ENCODE data around the gene ODAD2.
A peak's percentile ranks its signal among the peaks of the same experiment; 100 is the strongest.

Gene ODAD2

DNA sequence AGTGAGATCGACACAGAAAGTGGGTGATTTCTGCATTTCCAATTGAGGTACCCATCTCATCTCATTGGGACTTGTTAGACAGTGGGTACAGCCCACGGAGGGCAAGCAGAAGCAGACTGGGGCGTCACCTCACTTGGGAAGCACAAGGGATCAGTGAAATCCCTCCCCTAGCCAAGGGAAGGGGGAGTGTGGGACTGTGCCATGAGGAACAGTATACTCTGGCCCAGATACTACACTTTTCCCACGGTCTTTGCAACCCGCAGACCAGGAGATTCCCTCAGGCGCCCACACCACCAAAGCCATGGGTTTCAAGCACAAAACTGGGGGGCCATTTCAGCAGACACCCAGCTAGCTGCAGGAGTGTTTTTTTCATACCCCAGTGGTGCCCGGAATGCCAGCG lies 99.8 kb downstream of the ODAD2 start:
- H3K4ac ChIP-seq (ENCODE audit: low read depth, low read length): no peak overlapping the region
- H3K27ac ChIP-seq (ENCODE audit: low read depth, low read length): no peak overlapping the region
- no peaks in the 10 kb centered on the region for H3K4me1 ChIP-seq (ENCODE audit: control insufficient read depth, low read depth, low read length)
- no peak overlapping the region for H2BK15ac ChIP-seq (replicated peaks; ENCODE audit: low read depth)
- no peak overlapping the region for H4K8ac ChIP-seq (ENCODE audit: low read depth, low read length)
- no peaks in the 10 kb centered on the region for H3K79me1 ChIP-seq (ENCODE audit: low read length)
- no peak overlapping the region for H2BK5ac ChIP-seq (ENCODE audit: low read length)
- H3K27me3 ChIP-seq (ENCODE audit: insufficient read depth, low read length, poor library complexity): no peaks in the 10 kb centered on the region
- H3K4me2 ChIP-seq (ENCODE audit: low read length): no peak overlapping the region
- H4K5ac ChIP-seq (ENCODE audit: low read length): no peak overlapping the region
- H3K4me3 ChIP-seq (ENCODE audit: low read length): no peak overlapping the region
- no peak overlapping the region for H3K56ac ChIP-seq (ENCODE audit: low read length)
- H3K23ac ChIP-seq (ENCODE audit: low read length): no peak overlapping the region
- H2BK120ac ChIP-seq (ENCODE audit: low read depth, low read length): no peak overlapping the region
- no peak overlapping the region for H3K18ac ChIP-seq (ENCODE audit: low read length)
- no peak for DNase-seq
- no CpG with 5 or more reads among the region's 8 CpGs for WGBS (ENCODE audit: extremely low coverage, insufficient coverage, low lambda C conversion rate)
- H3K36me3 ChIP-seq (ENCODE audit: control insufficient read depth, insufficient read depth, low read length): no peaks in the 10 kb centered on the region
- no peak overlapping the region for H3K9ac ChIP-seq (ENCODE audit: low read length)
- no peak overlapping the region for H2AK5ac ChIP-seq (ENCODE audit: low read length)
- no peaks in the 10 kb centered on the region for H3K79me2 ChIP-seq (ENCODE audit: control insufficient read depth, insufficient read depth, low read length)

DNA sequence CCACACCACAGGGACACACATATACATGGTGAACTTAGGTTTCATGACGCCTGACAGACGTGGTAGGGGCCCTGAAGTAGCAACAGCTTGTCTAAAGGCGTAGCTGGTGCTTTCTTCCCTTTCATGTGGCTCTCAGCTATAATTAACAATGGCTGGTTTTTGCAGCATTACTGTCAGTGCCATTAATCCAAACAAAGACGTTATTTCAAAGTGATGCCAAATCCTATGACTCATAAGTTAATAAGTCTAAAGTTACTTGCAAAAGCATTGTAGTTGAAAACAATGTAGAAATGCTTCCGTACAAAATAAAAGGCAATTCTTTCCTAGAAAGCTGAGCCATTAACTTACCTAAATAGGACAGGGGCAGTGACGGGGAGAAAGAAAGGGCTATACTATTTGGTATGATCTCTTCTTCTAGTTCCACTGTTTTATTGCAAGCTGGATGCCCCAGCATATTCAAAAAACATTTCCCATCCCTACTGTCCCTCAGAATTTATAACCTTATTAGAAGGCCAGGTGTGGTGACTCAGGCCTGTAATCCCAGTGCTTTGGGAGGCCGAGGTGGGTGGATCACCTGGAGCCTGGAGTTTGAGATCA lies 105.4 kb downstream of the ODAD2 start:
- H3K4me3 ChIP-seq (ENCODE audit: low read length): no peak overlapping the region
- WGBS (ENCODE audit: extremely low coverage, insufficient coverage, low lambda C conversion rate): no CpG with 5 or more reads among the region's 7 CpGs
- no peak overlapping the region for H3K27ac ChIP-seq (ENCODE audit: low read depth, low read length)
- H2BK120ac ChIP-seq (ENCODE audit: low read depth, low read length): no peak overlapping the region
- no peak overlapping the region for H3K4me2 ChIP-seq (ENCODE audit: low read length)
- no peaks in the 10 kb centered on the region for H3K27me3 ChIP-seq (ENCODE audit: insufficient read depth, low read length, poor library complexity)
- no peaks in the 10 kb centered on the region for H3K79me2 ChIP-seq (ENCODE audit: control insufficient read depth, insufficient read depth, low read length)
- no peak overlapping the region for H4K8ac ChIP-seq (ENCODE audit: low read depth, low read length)
- H3K9ac ChIP-seq (ENCODE audit: low read length): no peak overlapping the region
- no peak overlapping the region for H2BK5ac ChIP-seq (ENCODE audit: low read length)
- no peak overlapping the region for H3K23ac ChIP-seq (ENCODE audit: low read length)
- no peak overlapping the region for H3K18ac ChIP-seq (ENCODE audit: low read length)
- no peak for DNase-seq
- H2BK15ac ChIP-seq (replicated peaks; ENCODE audit: low read depth): no peak overlapping the region
- H3K56ac ChIP-seq (ENCODE audit: low read length): no peak overlapping the region
- no peaks in the 10 kb centered on the region for H3K36me3 ChIP-seq (ENCODE audit: control insufficient read depth, insufficient read depth, low read length)
- no peaks in the 10 kb centered on the region for H3K79me1 ChIP-seq (ENCODE audit: low read length)
- no peak overlapping the region for H3K4ac ChIP-seq (ENCODE audit: low read depth, low read length)
- H2AK5ac ChIP-seq (ENCODE audit: low read length): no peak overlapping the region
- H3K4me1 ChIP-seq (ENCODE audit: control insufficient read depth, low read depth, low read length): no peaks in the 10 kb centered on the region
- H4K5ac ChIP-seq (ENCODE audit: low read length): no peak overlapping the region

DNA sequence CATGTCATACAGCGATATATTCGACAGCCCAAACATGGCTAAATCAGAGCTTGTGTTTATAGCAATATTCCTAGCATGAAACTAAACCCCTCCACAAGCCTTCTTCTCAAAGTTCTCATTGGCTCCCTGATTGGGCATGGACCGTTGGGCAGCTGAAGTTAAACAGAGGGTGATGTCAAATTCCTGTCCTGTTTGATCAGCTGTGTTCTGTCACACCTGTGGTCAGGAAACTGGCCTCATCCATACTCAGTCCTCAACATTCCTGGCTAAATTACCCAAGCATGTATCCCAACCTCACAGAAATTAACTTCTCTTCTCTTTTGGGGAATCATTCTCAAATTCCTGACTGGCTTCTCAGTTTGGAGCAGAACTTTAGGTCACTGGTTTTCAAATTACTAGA lies 107.9 kb downstream of the ODAD2 start:
- H3K4ac ChIP-seq (ENCODE audit: low read depth, low read length): no peak overlapping the region
- H4K5ac ChIP-seq (ENCODE audit: low read length): peak overlapping the region; percentile 75
- no peaks in the 10 kb centered on the region for H3K4me1 ChIP-seq (ENCODE audit: control insufficient read depth, low read depth, low read length)
- H3K23ac ChIP-seq (ENCODE audit: low read length): no peak overlapping the region
- no peak overlapping the region for H2BK120ac ChIP-seq (ENCODE audit: low read depth, low read length)
- H3K36me3 ChIP-seq (ENCODE audit: control insufficient read depth, insufficient read depth, low read length): no peaks in the 10 kb centered on the region
- H2AK5ac ChIP-seq (ENCODE audit: low read length): no peak overlapping the region
- H3K9ac ChIP-seq (ENCODE audit: low read length): no peak overlapping the region
- H3K27ac ChIP-seq (ENCODE audit: low read depth, low read length): no peak overlapping the region
- no peak overlapping the region for H2BK15ac ChIP-seq (replicated peaks; ENCODE audit: low read depth)
- no peak overlapping the region for H3K4me3 ChIP-seq (ENCODE audit: low read length)
- no peak overlapping the region for H3K18ac ChIP-seq (ENCODE audit: low read length)
- WGBS (ENCODE audit: extremely low coverage, insufficient coverage, low lambda C conversion rate): no CpG with 5 or more reads among the region's 3 CpGs
- H2BK5ac ChIP-seq (ENCODE audit: low read length): no peak overlapping the region
- DNase-seq: peak; percentile 19
- H3K4me2 ChIP-seq (ENCODE audit: low read length): no peak overlapping the region
- H3K27me3 ChIP-seq (ENCODE audit: insufficient read depth, low read length, poor library complexity): no peaks in the 10 kb centered on the region
- no peaks in the 10 kb centered on the region for H3K79me2 ChIP-seq (ENCODE audit: control insufficient read depth, insufficient read depth, low read length)
- H3K79me1 ChIP-seq (ENCODE audit: low read length): no peaks in the 10 kb centered on the region
- H3K56ac ChIP-seq (ENCODE audit: low read length): no peak overlapping the region
- H4K8ac ChIP-seq (ENCODE audit: low read depth, low read length): no peak overlapping the region

DNA sequence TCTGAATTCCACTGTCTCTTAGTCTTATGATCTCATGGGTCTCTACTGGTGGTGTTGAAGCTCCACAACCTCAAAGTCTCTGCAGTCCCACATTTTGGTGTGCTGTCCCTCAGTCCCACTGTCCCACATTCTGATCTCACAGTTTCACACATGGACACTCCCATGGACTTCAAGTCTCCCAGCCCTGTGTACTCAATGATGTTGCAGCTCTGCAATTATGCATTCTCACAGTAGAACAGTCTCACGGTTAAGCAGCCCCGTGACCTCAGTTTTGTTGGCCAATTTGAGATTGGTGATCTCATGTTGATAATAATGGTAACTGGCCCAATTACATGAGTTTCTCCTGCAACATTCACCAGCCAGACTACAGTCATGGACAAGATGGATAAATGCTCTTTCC lies 109.4 kb downstream of the ODAD2 start:
- H3K4me2 ChIP-seq (ENCODE audit: low read length): no peak overlapping the region
- H2AK5ac ChIP-seq (ENCODE audit: low read length): no peak overlapping the region
- no peak overlapping the region for H3K27ac ChIP-seq (ENCODE audit: low read depth, low read length)
- no peak overlapping the region for H2BK5ac ChIP-seq (ENCODE audit: low read length)
- no CpG with 5 or more reads among the region's 2 CpGs for WGBS (ENCODE audit: extremely low coverage, insufficient coverage, low lambda C conversion rate)
- H3K4me1 ChIP-seq (ENCODE audit: control insufficient read depth, low read depth, low read length): no peaks in the 10 kb centered on the region
- no peaks in the 10 kb centered on the region for H3K79me2 ChIP-seq (ENCODE audit: control insufficient read depth, insufficient read depth, low read length)
- H3K79me1 ChIP-seq (ENCODE audit: low read length): no peaks in the 10 kb centered on the region
- H3K36me3 ChIP-seq (ENCODE audit: control insufficient read depth, insufficient read depth, low read length): no peaks in the 10 kb centered on the region
- H3K27me3 ChIP-seq (ENCODE audit: insufficient read depth, low read length, poor library complexity): no peaks in the 10 kb centered on the region
- no peak overlapping the region for H3K23ac ChIP-seq (ENCODE audit: low read length)
- H3K4me3 ChIP-seq (ENCODE audit: low read length): no peak overlapping the region
- no peak overlapping the region for H2BK15ac ChIP-seq (replicated peaks; ENCODE audit: low read depth)
- DNase-seq: no peak
- no peak overlapping the region for H3K4ac ChIP-seq (ENCODE audit: low read depth, low read length)
- H4K8ac ChIP-seq (ENCODE audit: low read depth, low read length): no peak overlapping the region
- H2BK120ac ChIP-seq (ENCODE audit: low read depth, low read length): no peak overlapping the region
- no peak overlapping the region for H3K9ac ChIP-seq (ENCODE audit: low read length)
- H4K5ac ChIP-seq (ENCODE audit: low read length): no peak overlapping the region
- no peak overlapping the region for H3K18ac ChIP-seq (ENCODE audit: low read length)
- no peak overlapping the region for H3K56ac ChIP-seq (ENCODE audit: low read length)

DNA sequence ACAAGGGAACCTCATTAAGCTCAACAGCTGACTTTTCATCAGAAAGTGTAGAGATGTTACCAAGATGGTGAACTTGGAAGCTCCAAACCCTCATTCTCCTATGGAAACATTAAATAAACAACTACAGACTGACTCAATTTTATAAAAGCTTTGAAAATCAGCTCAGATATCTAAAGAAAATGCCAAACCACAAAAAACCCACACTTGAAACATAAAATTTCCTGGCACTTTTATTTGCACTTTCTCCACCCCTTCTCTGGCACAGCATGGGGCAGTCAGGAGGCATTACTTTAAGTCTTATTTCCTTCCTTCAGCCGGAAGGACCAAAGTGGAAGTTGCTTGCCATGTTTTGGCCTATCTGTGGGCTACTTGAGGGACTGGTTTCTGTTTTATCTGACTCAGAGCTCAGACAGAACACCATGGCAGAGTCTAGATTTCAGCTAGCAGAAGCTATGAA lies 114.7 kb downstream of the ODAD2 start:
- Histone ChIP-seq H2BK5ac (ENCODE audit: low read length) (no peak overlapping the region), H3K18ac (ENCODE audit: low read length) (no peak overlapping the region), H3K27ac (ENCODE audit: low read depth, low read length) (no peak overlapping the region), H3K23ac (ENCODE audit: low read length) (no peak overlapping the region), H3K79me1 (ENCODE audit: low read length) (no peaks in the 10 kb centered on the region), H3K56ac (ENCODE audit: low read length) (no peak overlapping the region), H3K4me1 (ENCODE audit: control insufficient read depth, low read depth, low read length) (no peaks in the 10 kb centered on the region), H2AK5ac (ENCODE audit: low read length) (no peak overlapping the region), H3K4me3 (ENCODE audit: low read length) (no peak overlapping the region), H4K5ac (ENCODE audit: low read length) (no peak overlapping the region), H2BK15ac (replicated peaks; ENCODE audit: low read depth) (no peak overlapping the region), H3K36me3 (ENCODE audit: control insufficient read depth, insufficient read depth, low read length) (no peaks in the 10 kb centered on the region), H2BK120ac (ENCODE audit: low read depth, low read length) (no peak overlapping the region), H3K79me2 (ENCODE audit: control insufficient read depth, insufficient read depth, low read length) (no peaks in the 10 kb centered on the region), H3K4ac (ENCODE audit: low read depth, low read length) (no peak overlapping the region), H4K8ac (ENCODE audit: low read depth, low read length) (no peak overlapping the region), H3K4me2 (ENCODE audit: low read length) (no peak overlapping the region), H3K27me3 (ENCODE audit: insufficient read depth, low read length, poor library complexity) (no peaks in the 10 kb centered on the region), H3K9ac (ENCODE audit: low read length) (no peak overlapping the region)
- WGBS (ENCODE audit: extremely low coverage, insufficient coverage, low lambda C conversion rate): no CpG with 5 or more reads among the region's 1 CpG
- DNase-seq: no peak

DNA sequence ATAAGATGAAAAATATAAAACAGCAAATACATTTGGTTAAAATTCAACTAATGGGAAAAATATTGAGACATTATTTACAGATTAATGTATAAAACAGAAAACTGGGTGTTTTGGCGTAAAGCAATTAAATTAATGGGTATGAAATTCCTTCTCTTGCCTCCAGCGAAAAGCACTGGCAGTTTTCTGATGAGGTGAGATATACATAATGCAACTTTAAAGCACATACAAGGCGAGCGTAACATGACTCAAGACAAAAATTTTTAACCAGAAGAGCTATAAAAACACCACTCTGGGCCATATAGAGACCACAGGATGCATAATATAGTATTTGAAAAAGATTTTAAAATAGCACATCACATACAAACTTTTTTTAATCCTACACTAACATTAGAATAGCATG lies 120.6 kb downstream of the ODAD2 start:
- H3K27me3 ChIP-seq (ENCODE audit: insufficient read depth, low read length, poor library complexity): no peaks in the 10 kb centered on the region
- H3K36me3 ChIP-seq (ENCODE audit: control insufficient read depth, insufficient read depth, low read length): no peaks in the 10 kb centered on the region
- H3K79me1 ChIP-seq (ENCODE audit: low read length): no peaks in the 10 kb centered on the region
- H2BK5ac ChIP-seq (ENCODE audit: low read length): no peak overlapping the region
- no peak overlapping the region for H3K9ac ChIP-seq (ENCODE audit: low read length)
- no peaks in the 10 kb centered on the region for H3K79me2 ChIP-seq (ENCODE audit: control insufficient read depth, insufficient read depth, low read length)
- H3K4ac ChIP-seq (ENCODE audit: low read depth, low read length): no peak overlapping the region
- DNase-seq: no peak
- H3K4me1 ChIP-seq (ENCODE audit: control insufficient read depth, low read depth, low read length): no peaks in the 10 kb centered on the region
- no peak overlapping the region for H3K27ac ChIP-seq (ENCODE audit: low read depth, low read length)
- no peak overlapping the region for H4K8ac ChIP-seq (ENCODE audit: low read depth, low read length)
- H2BK15ac ChIP-seq (replicated peaks; ENCODE audit: low read depth): no peak overlapping the region
- WGBS (ENCODE audit: extremely low coverage, insufficient coverage, low lambda C conversion rate): no CpG with 5 or more reads among the region's 4 CpGs
- no peak overlapping the region for H2BK120ac ChIP-seq (ENCODE audit: low read depth, low read length)
- H3K56ac ChIP-seq (ENCODE audit: low read length): no peak overlapping the region
- H2AK5ac ChIP-seq (ENCODE audit: low read length): no peak overlapping the region
- H3K4me3 ChIP-seq (ENCODE audit: low read length): no peak overlapping the region
- H4K5ac ChIP-seq (ENCODE audit: low read length): no peak overlapping the region
- no peak overlapping the region for H3K23ac ChIP-seq (ENCODE audit: low read length)
- no peak overlapping the region for H3K18ac ChIP-seq (ENCODE audit: low read length)
- no peak overlapping the region for H3K4me2 ChIP-seq (ENCODE audit: low read length)

Measured in mesendoderm (in vitro differentiated cells).